IPS-15b (cell line): ENCODE measurements around the gene PPFIA1.

ENCODE experiments used
- H3K27me3 ChIP-seq: one replicate; pipeline ENCODE4 v1.6.1; 2013; ENCODE audit warnings: low read length; ENCODE audit not compliant: control insufficient read depth, insufficient read depth
- H3K36me3 ChIP-seq: one replicate; pipeline ENCODE4 v1.6.1; 2013; ENCODE audit warnings: low read length; ENCODE audit not compliant: control insufficient read depth, insufficient read depth
- H3K4me1 ChIP-seq: one replicate; pipeline ENCODE4 v1.6.1; 2013; ENCODE audit warnings: mild to moderate bottlenecking, low read length; ENCODE audit not compliant: control insufficient read depth, insufficient read depth
- H3K4me3 ChIP-seq: one replicate; pipeline ENCODE4 v1.5.1; 2013; ENCODE audit warnings: low read depth, low read length
- H3K9ac ChIP-seq: one replicate; pipeline ENCODE4 v1.6.1; 2013; ENCODE audit warnings: low read depth, mild to moderate bottlenecking, low read length
- H3K9me3 ChIP-seq: one replicate; pipeline ENCODE4 v1.6.1; 2013; ENCODE audit warnings: mild to moderate bottlenecking, low read length; ENCODE audit not compliant: control insufficient read depth, insufficient read depth

PPFIA1 gene

DNA sequence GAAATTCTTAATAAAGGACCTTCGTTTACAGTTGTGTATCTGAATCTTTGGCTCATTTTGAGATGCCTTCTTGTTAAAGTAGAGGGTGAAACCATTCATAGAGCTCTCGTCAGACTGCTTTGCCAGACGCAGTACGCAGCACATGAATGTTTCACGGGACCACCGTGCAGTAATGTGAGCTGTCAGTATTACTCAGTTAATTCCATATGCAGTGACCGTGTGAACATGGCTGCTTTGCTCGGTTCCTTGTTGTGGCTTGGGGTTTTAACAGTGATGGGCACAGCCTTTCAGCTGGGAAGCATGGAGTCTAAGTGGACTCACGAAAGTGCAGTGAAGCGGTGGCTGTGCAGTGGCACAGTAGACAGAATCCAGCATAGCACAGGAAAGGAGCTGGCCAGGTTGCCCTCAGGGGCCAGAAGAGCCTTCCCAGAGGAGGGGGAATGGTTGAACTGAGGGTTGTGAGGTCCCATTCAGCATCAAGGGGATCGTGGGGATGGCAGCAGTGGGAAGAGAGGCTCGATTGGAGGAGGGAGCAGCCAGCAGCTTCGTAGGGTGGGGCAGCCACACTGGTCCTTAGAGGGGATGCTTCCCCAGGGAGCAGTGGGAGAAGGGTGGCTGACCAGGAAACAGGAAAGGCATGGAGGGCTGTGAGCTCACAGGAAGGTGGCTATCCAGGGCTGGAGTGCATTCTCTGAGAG is 31.4 kb downstream of the PPFIA1 start:
- H3K9ac ChIP-seq: no peak overlapping the region
- H3K36me3 ChIP-seq: no peaks in the 10 kb centered on the region

DNA sequence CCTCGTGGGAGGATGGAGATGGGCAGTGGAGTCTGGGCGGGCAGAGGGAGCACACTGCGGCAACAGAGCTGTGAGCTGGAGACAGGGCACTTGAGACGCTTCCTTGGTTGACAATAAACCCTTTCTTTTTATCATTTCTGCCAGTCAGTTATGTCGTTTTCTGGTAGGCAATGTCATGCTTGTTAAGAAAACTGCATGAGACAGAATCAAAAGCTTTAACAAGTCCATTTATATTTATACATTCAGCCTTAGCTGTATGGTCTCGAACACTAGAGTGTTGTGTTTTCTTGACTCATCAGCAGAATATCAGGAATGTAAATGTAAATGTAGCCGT is 31.9 kb downstream of the PPFIA1 start:
- no peaks in the 10 kb centered on the region for H3K27me3 ChIP-seq
- H3K4me3 ChIP-seq: no peak overlapping the region
- no peak overlapping the region for H3K9ac ChIP-seq
- H3K36me3 ChIP-seq: no peaks in the 10 kb centered on the region
- no peaks in the 10 kb centered on the region for H3K9me3 ChIP-seq
- no peaks in the 10 kb centered on the region for H3K4me1 ChIP-seq

More for the DNA sequence above, 31.4 kb downstream of the PPFIA1 start:
- no peak overlapping the region for H3K4me3 ChIP-seq
- no peaks in the 10 kb centered on the region for H3K4me1 ChIP-seq
- no peaks in the 10 kb centered on the region for H3K9me3 ChIP-seq
- H3K27me3 ChIP-seq: no peaks in the 10 kb centered on the region

DNA sequence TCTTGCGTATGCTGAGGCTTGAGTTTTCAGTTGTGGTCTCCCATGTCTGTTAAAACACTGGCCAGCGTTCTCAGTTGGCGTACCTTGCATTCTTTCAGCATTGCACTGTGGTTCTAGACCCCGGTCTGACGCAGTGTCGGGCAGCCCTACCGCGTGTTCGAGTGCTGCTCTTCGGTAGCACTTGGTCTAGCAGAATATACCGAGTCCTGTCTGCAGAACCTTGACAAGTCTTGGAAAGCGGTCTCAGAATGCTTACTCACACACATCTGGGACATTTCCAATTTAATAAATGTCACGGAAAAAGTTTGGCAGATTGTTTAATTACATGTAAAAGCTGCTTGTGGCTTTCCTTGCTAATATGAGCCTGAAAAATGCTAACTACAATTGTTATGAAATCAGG is 32.6 kb downstream of the PPFIA1 start:
- Histone ChIP-seq H3K36me3 (no peaks in the 10 kb centered on the region), H3K9ac (no peak overlapping the region), H3K4me3 (no peak overlapping the region), H3K9me3 (no peaks in the 10 kb centered on the region), H3K4me1 (no peaks in the 10 kb centered on the region), H3K27me3 (no peaks in the 10 kb centered on the region)

DNA sequence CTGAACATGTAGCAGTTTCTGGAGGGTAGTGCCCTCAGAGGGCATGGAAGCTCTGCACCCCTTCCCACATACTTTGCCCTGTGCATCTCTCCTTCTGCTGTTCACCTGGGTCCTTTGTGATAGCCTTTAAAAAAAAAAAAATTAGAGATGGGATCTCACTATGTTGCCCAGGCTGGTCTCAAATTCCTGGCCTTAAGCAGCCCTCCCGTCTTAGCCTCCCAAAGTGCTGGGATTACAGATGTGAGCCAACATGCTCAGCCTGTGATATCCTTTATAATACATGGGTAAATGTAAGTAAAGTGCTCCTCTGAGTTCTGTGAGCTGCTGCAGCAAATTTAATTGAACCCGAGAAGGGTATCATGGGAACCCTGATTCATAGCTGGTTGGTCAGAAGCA is 33.7 kb downstream of the PPFIA1 start:
- no peaks in the 10 kb centered on the region for H3K27me3 ChIP-seq
- H3K9me3 ChIP-seq: no peaks in the 10 kb centered on the region
- no peaks in the 10 kb centered on the region for H3K4me1 ChIP-seq
- H3K36me3 ChIP-seq: no peaks in the 10 kb centered on the region
- no peak overlapping the region for H3K4me3 ChIP-seq
- H3K9ac ChIP-seq: no peak overlapping the region

DNA sequence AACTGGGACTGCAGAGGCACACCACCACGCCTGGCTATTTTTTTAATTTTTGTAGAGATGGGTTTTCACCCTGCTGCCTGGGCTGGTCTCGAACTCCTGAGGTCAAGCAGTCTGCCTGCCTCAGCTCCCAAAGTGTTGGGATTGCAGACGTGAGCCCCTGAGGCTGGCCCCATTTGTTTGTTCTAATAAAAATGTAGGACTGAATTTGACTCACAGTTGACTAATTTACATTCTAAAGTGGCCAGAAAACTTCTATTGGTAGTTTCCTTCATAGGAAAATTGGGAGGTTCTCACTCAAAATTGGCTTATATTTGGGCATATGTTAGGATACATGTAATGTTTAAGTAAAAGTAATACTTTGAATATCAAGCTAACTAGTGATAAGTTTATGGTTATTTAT is 35.0 kb downstream of the PPFIA1 start:
- no peaks in the 10 kb centered on the region for H3K27me3 ChIP-seq
- no peak overlapping the region for H3K9ac ChIP-seq
- no peak overlapping the region for H3K4me3 ChIP-seq
- H3K9me3 ChIP-seq: no peaks in the 10 kb centered on the region
- H3K4me1 ChIP-seq: no peaks in the 10 kb centered on the region
- H3K36me3 ChIP-seq: no peaks in the 10 kb centered on the region

DNA sequence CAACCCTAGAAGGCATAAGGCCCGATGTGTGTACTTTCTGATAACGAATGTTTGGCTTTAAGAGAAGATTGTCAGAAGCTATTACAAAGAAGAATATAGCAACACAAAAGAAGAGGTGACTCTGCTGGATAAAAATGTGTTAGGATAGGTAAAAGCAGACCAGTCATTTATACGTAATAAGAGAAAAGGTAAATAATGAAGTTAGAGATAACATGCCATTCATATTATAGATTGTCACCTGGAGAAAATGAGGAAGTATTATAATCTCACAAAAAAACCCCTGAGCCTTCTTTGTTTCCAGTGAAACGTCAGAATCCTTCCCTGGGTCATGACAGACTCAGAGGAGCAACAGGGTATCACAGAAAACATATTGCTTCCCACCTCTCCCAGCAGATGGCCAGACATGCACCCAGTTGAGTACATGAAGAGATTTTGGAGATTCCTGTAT is 36.1 kb downstream of the PPFIA1 start:
- peaks cover 5% of the 10 kb centered on the region for H3K4me1 ChIP-seq
- H3K9me3 ChIP-seq: no peaks in the 10 kb centered on the region
- no peak overlapping the region for H3K4me3 ChIP-seq
- H3K27me3 ChIP-seq: no peaks in the 10 kb centered on the region
- H3K36me3 ChIP-seq: no peaks in the 10 kb centered on the region
- no peak overlapping the region for H3K9ac ChIP-seq

- no peak overlapping the region for H3K4me3 ChIP-seq
- no peaks in the 10 kb centered on the region for H3K9me3 ChIP-seq
- H3K9ac ChIP-seq: no peak overlapping the region
- no peaks in the 10 kb centered on the region for H3K36me3 ChIP-seq
- no peaks in the 10 kb centered on the region for H3K27me3 ChIP-seq
- peaks cover 11% of the 10 kb centered on the region for H3K4me1 ChIP-seq
These were observed 36.7 kb downstream of the PPFIA1 start for GRCh38 chr11:70307176-70307575.

- Histone ChIP-seq H3K9ac (no peak overlapping the region), H3K9me3 (no peaks in the 10 kb centered on the region), H3K36me3 (no peaks in the 10 kb centered on the region), H3K4me3 (no peak overlapping the region), H3K4me1 (peaks cover 26% of the 10 kb centered on the region), H3K27me3 (no peaks in the 10 kb centered on the region)
These were observed 41.1 kb downstream of the PPFIA1 start for GRCh38 chr11:70311616-70312015.

GRCh38 chr11:70312401-70313357 is 42.2 kb downstream of the PPFIA1 start:
- Histone ChIP-seq H3K4me3 (no peak overlapping the region), H3K9ac (no peak overlapping the region), H3K36me3 (no peaks in the 10 kb centered on the region), H3K27me3 (no peaks in the 10 kb centered on the region), H3K4me1 (peaks cover 26% of the 10 kb centered on the region), H3K9me3 (no peaks in the 10 kb centered on the region)

GRCh38 chr11:70313945-70314344 is 43.5 kb downstream of the PPFIA1 start:
- no peak overlapping the region for H3K4me3 ChIP-seq
- H3K27me3 ChIP-seq: no peaks in the 10 kb centered on the region
- H3K9me3 ChIP-seq: no peaks in the 10 kb centered on the region
- H3K4me1 ChIP-seq: peaks cover 29% of the 10 kb centered on the region
- no peaks in the 10 kb centered on the region for H3K36me3 ChIP-seq
- no peak overlapping the region for H3K9ac ChIP-seq

- no peaks in the 10 kb centered on the region for H3K36me3 ChIP-seq
- no peaks in the 10 kb centered on the region for H3K9me3 ChIP-seq
- H3K9ac ChIP-seq: no peak overlapping the region
- H3K4me1 ChIP-seq: peaks cover 31% of the 10 kb centered on the region
- H3K4me3 ChIP-seq: no peak overlapping the region
- no peaks in the 10 kb centered on the region for H3K27me3 ChIP-seq
These were observed 44.2 kb downstream of the PPFIA1 start for GRCh38 chr11:70314730-70315129.

GRCh38 chr11:70315716-70316115 is 45.2 kb downstream of the PPFIA1 start:
- Histone ChIP-seq H3K27me3 (no peaks in the 10 kb centered on the region), H3K9me3 (no peaks in the 10 kb centered on the region), H3K36me3 (no peaks in the 10 kb centered on the region), H3K4me1 (peaks cover 31% of the 10 kb centered on the region), H3K9ac (no peak overlapping the region), H3K4me3 (no peak overlapping the region)
